GM13976 (cell line): Measurements from ENCODE around the gene SNRPA1.

ENCODE experiments used
- DNase-seq: peaks from one replicate; pipeline ENCODE4 v3.0.0; 2012; ENCODE audit warnings: low spot score
- in situ Hi-C: fragments of 300-500 bp; cut with MboI; formaldehyde crosslinking; loops from one replicate; pipeline ENCODE4 v1.12.0; 2022; ENCODE audit warnings: low sequenced_read_pairs, mixed read lengths, inconsistent platforms; ENCODE audit not compliant: unreplicated experiment
- TF ChIP-seq, protein P1 (sequence below): IDR thresholded peaks from 2 replicates; pipeline ENCODE4 v1.5.1; 2012; ENCODE audit warnings: borderline replicate concordance, mild to moderate bottlenecking; ENCODE audit not compliant: insufficient read depth; ENCODE audit errors: extremely low read depth, missing control alignments, control extremely low read depth

SNRPA1 gene

GRCh38 chr15:101254157-101255050 lies 40.6 kb downstream of the SNRPA1 start:
- TF ChIP-seq, protein P1, sequence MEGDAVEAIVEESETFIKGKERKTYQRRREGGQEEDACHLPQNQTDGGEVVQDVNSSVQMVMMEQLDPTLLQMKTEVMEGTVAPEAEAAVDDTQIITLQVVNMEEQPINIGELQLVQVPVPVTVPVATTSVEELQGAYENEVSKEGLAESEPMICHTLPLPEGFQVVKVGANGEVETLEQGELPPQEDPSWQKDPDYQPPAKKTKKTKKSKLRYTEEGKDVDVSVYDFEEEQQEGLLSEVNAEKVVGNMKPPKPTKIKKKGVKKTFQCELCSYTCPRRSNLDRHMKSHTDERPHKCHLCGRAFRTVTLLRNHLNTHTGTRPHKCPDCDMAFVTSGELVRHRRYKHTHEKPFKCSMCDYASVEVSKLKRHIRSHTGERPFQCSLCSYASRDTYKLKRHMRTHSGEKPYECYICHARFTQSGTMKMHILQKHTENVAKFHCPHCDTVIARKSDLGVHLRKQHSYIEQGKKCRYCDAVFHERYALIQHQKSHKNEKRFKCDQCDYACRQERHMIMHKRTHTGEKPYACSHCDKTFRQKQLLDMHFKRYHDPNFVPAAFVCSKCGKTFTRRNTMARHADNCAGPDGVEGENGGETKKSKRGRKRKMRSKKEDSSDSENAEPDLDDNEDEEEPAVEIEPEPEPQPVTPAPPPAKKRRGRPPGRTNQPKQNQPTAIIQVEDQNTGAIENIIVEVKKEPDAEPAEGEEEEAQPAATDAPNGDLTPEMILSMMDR: no peak
- in situ Hi-C loops: loop anchor here (10.0 to 25.0 kb wide), 2 partner anchors 350 to 617 kb away; no protein-coding TSS in a partner anchor
- no peak for DNase-seq

GRCh38 chr15:101252836-101253235 lies 42.2 kb downstream of the SNRPA1 start:
- in situ Hi-C loops: loop anchor here (10.0 to 25.0 kb wide), 2 partner anchors 348 to 616 kb away; no protein-coding TSS in a partner anchor
- DNase-seq: peak; percentile 30
- TF ChIP-seq, protein P1: no peak

GRCh38 chr15:101251830-101252820 lies 42.9 kb downstream of the SNRPA1 start, which contains the start of gene CHSY1:
Gene CHSY1 (minus strand): TSS chr15:101252048. CDS start chr15:101251456, 592 bp downstream.
- TF ChIP-seq, protein P1: peak; percentile 49
- in situ Hi-C loops: loop anchor here (10.0 to 25.0 kb wide), 2 partner anchors 347 to 615 kb away; no protein-coding TSS in a partner anchor
- peak; percentile 89 for DNase-seq

- in situ Hi-C loops: loop anchor here (10.0 to 25.0 kb wide), 2 partner anchors 346 to 614 kb away; no protein-coding TSS in a partner anchor
- TF ChIP-seq, protein P1: no peak
- no peak for DNase-seq
Measured at GRCh38 chr15:101250873-101251829, 43.9 kb downstream of the SNRPA1 start.

GRCh38 chr15:101250341-101250831 lies 44.7 kb downstream of the SNRPA1 start:
- in situ Hi-C loops: loop anchor here (10.0 to 25.0 kb wide), 2 partner anchors 346 to 613 kb away; no protein-coding TSS in a partner anchor
- DNase-seq: no peak
- TF ChIP-seq, protein P1: no peak
